Raji (cell line): ENCODE data around the gene RASGEF1C.

Source experiments
- POLR2A ChIP-seq: IDR thresholded peaks from 2 replicates; pipeline ENCODE4 v1.6.1; 2011; ENCODE audit warnings: low read depth, low read length, control low read depth; ENCODE audit not compliant: insufficient read depth

The RASGEF1C gene

DNA sequence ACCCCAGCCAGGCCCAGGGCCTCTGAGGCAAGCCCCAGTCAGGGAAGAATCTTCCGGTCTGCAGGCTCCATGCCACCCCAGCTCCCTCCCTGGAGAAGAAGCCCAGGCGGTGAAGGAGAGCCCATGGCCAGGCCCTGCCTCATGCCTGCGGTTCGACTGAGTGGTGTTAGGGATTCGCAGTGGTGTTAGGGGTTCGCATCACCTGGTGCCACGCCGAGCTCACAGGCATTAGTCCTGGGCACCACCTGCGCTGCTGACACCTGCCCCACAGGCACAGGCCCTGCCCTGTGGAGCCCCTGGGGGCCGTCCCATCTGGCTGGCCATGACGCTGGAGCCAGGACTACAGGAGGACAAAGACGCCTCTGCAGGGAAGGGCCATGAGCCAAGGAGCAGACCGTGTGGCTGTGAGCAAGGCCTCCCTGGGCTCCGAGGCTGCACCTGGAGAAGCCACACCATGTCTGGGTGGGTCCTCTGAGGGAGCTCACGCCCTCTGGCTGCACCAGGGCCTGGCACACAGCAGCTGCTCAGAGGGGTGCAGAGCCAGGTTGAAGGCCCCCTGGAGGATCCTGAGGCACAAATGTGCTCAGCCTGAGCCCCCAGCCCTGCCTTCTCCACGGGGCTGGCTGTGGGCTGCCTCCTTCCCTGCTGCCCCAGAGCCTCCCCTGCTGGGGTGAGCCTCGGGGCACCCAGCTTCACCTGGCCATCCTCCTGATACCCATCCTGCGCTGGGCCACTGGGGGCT is 109.8 kb downstream of the RASGEF1C start:
- no peak for TF ChIP-seq POLR2A

DNA sequence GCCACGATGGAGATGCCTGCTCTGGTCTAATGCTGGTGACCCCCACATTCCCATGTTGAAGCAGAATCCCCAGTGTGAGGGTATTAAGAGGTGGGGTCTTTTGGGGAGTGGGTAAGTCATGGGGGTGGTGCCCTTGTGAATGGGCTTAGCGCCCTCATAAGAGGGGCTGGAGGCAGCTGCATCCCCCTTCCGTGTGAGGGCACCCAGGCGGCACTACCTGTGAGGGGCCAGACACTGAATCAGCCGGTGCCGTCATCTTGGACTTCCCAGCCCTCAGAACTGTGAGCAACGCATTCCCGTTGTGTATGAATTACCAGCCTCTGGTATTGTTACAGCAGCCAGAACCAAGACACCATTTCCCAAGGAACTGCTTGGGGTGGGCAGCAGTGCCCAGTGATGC is 110.5 kb downstream of the RASGEF1C start:
- no peak for TF ChIP-seq POLR2A

DNA sequence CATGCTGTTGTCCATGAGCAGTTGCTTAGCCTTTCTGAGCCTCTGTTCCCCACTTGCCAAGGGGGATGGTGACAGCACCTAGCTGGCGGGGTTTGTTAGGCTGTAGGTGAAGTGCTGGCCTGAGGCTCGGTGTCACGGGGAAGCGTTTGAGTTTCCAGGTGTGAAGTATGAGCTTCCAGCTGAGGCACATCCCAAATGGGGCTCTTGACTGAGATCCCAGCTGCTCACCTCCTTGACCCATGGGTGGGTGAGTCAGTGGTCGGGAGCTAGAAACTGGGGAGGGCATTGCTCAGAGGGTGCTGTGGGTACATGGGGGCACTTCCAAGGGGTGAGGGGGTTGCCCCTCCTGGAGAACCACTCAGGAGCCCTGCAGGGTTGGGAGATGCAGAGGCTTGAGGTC is 111.1 kb downstream of the RASGEF1C start:
- no peak for TF ChIP-seq POLR2A

DNA sequence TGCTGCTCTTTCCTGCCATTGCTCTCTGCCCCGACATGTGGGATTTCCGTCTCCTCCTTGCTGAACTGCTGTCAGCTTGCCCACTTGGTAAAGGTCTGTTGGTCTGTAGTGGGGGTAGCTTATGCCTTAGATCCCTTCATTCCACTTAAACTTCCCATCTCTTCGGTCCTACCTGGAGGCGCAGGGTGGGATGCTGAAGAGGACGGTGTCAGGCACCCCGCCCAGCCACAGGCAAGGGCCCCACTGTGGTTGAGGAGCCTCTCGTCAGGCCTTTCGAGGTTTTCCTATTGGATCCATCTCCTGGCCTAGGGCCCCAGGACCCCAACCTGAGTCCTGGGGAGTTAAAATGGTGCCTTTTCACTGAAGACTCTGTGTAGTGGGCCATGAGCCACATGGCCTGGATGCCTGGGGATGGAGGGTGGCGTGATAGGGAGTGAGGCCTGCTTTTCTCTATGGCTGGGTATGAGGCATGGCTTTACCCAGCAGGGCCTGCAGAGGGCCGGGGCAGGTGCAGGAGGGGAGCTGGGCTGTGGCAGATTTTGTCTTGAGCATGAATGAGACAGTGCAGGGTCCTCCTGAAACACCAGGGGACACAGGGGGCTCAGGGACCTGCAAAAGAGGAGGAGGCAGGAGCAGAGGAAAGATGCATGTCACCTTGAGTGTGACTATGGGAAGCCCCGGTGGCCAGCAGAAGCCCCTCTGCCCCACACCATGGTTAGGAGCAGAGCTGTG is 111.7 kb downstream of the RASGEF1C start:
- no peak for TF ChIP-seq POLR2A

DNA sequence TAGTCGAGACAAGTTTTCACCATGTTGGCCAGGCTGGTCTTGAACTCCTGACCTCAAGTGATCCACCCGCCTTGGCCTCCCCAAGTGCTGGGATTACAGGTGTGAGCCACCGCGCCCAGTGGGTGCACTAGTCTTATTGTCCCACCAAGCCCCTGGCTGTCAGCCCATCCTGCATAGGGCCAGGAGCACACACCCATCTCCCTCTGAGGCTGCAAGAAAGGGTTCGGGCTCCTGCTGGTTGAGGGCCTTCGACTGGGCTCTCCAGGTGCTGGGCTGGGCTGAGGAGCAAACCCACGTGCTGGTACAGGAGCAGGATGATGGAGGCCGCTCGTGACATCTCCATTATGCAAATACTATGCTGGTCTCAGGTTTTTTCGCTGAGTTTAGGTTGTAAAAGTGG is 112.4 kb downstream of the RASGEF1C start:
- no peak for TF ChIP-seq POLR2A

DNA sequence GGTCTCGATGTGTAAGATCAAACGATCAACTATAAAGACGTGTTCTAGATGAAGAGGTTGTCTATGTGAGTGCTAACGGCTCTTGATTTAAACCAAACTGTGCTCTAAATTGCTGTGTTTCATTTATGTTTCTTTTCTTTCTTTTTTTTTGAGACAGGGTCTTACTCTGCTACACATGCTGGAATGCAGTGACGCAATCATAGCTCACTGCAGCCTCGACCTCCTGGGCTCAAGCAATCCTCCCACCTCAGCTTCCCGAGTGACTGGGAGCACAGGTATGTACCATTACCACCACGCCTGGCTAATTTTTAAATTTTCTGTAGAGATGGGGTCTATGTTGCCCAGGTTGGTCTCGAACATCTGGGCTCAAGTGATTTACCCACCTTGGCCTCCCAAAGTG is 113.5 kb downstream of the RASGEF1C start:
- no peak for TF ChIP-seq POLR2A

DNA sequence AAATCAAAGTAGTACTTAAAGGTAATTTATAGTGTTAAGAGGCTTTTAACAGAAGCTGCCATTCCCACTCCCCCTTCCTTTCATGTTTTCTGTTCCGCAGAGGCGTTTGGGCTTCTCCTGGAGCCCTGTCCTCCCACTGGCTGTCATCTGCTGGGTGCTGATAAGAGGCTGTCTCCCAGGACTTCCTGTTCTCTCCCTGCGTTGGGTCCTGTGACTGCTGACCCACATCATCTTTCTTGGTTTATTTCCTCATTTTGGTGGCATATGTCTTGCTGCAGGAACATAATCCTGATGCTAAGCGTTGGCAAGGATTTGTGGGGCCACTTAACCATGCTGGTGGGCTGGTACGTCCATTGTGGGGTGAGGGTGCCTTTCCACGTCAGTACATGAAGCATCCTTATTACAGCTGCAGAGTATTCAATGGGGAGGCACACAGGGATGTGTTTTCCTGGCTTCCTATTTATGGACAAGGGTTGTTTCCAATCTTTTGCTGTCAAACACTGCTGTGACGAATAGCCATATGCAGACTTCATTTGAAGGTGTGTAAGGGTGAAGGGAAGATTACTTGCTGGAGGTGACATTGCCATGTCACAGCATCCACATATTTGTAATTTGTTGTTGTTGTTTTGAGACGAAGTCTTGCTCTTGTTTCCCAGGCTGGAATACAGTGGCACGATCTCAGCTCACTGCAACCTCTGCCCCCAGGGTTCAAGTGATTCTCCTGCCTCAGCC is 115.2 kb downstream of the RASGEF1C start:
- no peak for TF ChIP-seq POLR2A

DNA sequence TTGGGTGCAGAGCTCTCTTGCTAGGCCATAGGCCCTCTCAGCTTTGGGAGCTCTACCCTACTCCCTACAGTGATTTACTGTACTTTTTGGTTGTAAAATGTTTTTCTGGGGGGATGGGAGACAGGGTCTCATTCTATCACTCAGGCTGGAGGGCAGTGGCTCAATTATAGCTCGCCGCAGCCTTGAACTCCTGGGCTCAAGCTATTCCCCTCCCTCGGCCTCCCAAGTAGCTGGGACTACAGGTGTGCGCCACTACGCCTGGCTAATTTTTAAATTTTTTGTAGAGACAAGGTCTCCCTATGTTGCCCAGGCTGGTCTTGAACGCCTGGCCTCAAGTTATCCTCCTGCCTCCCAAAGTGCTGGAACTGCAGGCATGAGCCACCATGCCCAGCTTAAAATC is 115.8 kb downstream of the RASGEF1C start:
- no peak for TF ChIP-seq POLR2A

DNA sequence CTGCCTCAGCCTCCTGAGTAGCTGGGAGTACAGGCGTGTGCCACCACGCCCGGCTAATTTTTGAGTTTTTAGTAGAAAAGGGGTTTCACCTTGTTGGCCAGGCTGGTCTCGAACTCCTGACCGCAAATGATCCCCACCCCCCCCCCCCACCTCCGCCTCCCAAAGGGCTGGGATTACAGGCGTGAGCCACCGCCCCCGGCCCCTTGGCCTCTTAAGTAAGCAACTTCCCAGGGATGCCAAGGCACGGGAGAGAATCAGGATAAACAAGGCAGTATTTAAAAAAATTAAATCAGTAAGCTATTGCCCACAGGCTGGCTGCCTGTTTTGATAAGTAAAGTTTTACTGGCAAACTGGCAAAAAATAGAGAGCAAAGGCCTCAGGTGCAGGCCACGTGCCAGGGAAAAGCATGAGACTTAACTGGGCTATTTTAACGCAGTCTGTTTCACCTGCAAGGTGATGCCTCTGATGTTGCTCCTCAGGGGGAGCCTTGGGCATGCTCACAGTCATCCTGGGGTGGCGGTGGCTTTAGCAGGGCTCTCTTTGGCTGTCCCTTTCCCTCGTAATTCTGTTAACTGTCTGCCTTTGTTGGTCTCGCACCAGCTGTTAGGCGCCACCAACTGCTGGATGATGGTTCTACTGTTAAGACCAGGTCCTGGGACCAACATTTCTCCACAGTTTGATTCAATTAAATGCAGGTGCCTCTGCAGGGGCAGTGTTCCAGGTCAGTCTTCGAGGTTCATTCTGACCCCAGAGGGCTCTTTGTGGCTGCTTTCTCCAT is 118.1 kb downstream of the RASGEF1C start:
- no peak for TF ChIP-seq POLR2A

DNA sequence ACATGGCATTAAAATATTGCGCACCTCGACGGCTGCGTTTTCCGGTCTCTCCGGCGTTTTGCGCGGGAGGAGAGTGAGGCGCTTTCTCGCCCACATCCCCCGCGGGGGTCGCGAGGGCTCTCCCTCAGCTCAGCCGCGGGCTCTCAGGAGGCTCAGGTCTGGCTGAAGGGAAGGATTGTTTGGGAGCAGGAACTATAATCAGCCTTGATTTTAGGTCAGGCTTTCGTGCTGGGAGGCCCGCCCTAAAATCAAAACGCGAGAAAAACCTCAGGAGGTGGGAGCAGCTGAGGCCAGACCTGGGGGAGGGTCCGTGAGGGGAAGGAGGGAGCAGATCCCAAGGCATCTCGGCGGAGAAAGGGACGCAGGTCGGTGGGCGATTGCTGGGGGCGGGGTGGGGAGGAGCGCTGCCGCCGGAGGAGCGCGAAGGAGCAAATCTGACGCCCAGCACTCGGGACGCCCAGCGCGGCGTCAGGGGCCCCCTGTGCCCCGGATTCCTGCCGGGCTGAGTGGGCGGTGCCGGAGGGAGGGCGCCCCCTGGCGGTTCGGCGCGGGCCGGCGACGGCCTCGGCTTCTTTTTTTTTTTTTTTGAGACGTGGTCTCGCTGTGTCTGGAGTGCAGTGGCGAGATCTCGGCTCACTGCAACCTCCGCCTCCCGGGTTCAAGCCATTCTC is 118.8 kb downstream of the RASGEF1C start:
- TF ChIP-seq POLR2A: no peak

DNA sequence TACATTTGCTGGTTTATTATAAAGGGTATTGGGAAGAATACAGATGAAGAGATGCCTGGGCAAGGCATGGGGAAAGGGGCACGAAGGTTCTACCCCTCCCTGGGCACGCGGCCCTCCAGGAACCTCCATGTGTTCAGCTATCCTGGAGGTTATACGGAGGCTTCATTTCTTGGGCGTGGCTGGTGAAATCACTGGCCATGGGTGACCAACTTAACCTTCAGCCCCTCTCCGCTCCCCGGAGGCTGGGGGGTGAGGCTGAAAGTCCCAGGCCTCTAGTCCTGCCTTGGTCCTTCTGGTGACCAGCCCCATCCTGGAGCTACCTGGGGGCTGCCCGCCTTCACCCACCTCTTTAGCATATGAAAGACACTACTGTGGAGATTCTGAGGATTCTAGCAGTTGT is 120.5 kb downstream of the RASGEF1C start:
- no peak for TF ChIP-seq POLR2A

DNA sequence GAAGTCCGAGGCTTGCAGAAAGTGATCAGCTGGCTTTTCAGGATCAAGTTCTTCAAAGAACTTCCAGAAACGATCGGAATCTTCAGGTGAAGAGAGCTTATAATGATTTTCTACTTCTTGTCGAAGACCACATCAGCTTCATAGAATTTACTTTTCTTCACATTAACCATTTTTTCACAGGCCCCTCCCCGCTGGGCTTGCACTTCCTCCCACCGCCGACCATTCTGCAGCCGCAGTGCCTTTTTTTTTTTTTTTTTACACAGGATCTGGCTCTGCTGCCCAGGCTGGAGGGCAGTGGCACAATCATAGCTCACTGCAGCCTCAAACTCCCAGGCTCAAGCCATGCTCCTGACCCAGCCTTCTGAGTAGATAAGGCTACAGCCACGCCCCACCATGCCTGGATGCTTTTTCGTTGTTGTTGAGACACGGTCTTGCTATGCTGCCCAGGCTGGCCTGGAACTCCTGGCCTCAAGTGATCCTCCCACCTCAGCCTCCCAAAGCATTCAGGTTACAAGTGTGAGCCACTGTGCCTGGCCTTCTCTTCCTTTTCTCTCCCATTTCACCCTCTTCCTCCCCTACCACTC is 122.1 kb downstream of the RASGEF1C start:
- no peak for TF ChIP-seq POLR2A

DNA sequence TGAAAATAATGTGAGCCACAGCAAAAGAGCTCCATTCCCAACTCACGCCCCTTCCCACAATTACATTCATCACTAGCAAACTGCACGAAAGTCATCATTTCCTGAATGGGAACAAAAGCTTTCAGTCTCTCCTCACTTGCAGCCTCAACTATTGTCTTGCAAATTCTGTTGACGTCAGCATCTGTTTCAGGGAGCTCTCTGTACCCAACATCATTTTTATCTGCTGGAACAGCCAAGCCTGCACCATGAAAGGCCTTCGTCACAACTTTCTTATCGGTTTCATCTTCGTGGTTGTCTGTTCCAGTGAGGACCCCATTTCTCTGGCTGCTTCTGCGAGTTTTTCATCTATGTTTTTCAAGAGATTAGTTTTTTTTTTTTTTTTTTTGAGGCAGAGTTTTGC is 123.2 kb downstream of the RASGEF1C start:
- TF ChIP-seq POLR2A: no peak
